Esophagus muscularis mucosa (tissue), 4 donors: Measurements from ENCODE around the gene CDH22. TPM values are rescaled to one million over a fixed set of nuclear protein-coding genes. Genes with fewer than 3 reads are reported as not detected.

Experiments
- DNase-seq: peaks from one replicate; pipeline ENCODE4 v3.0.0-alpha.2; 2017; ENCODE audit errors: extremely low spot score
- H3K27ac ChIP-seq, 4 donors: fragments of 200-600 bp; sonication (generic); replicated peaks in 1 of 4; 1 replicate in 3 of 4; 2 replicates in 1 of 4; pipeline ENCODE4 v1.5.1; 2016 to 2019; ENCODE audit warnings: mild to moderate bottlenecking in 1 of 4
- H3K27me3 ChIP-seq, 4 donors: fragments of 200-600 bp; sonication (generic); one replicate each; pipeline versions ENCODE4 v1.5.1 to v1.6.0; 2016 to 2019
- H3K36me3 ChIP-seq, 4 donors: fragments of 200-600 bp; sonication (generic); one replicate each; pipeline ENCODE4 v1.5.1; 2016 to 2019
- H3K4me1 ChIP-seq, 4 donors: fragments of 200-600 bp; sonication (generic); one replicate each; pipeline ENCODE4 v1.5.1; 2016 to 2019
- H3K4me3 ChIP-seq, 4 donors: fragments of 200-600 bp; sonication (generic); 1 replicate in 2 of 4; 2 replicates in 2 of 4; pipeline ENCODE4 v1.5.1; 2016 to 2019; ENCODE audit warnings: mild to moderate bottlenecking in 4 of 4, moderate library complexity in 1 of 4
- H3K9me3 ChIP-seq, 4 donors: fragments of 200-600 bp; sonication (generic); 1 replicate in 3 of 4; 2 replicates in 1 of 4; pipeline ENCODE4 v1.5.1; 2016 to 2019
- EP300 ChIP-seq: sonication (generic); formaldehyde crosslinking; IDR thresholded peaks from one replicate; pipeline ENCODE4 v1.6.1; 2017; ENCODE audit warnings: antibody characterized with exemption
- POLR2A ChIP-seq: fragments of 450-650 bp; IDR thresholded peaks from one replicate; pipeline ENCODE4 v1.6.1; 2017; ENCODE audit warnings: antibody characterized with exemption, moderate library complexity, mild to moderate bottlenecking, low read depth
- POLR2AphosphoS5 ChIP-seq, 2 donors: sonication (generic); formaldehyde crosslinking; IDR thresholded peaks; one replicate each; pipeline ENCODE4 v1.6.1; 2017; ENCODE audit warnings: antibody characterized with exemption in 2 of 2
- WGBS: methylation state at CpG from one replicate; pipeline ENCODE4 v1.1.5; 2018; 5-methylcytosine and 5-hydroxymethylcytosine counted together
- intact Hi-C: fragments of 100-400 bp; cut with DNase I; formaldehyde crosslinking; loops from one replicate; pipeline ENCODE4 v1.15.1; 2023
- total RNA-seq, 4 donors: library from RNA; depleted of rRNA; stranded (reverse); fragments of >200 nt; gene quantifications; one replicate each; pipeline versions ENCODE4 v1.1.0 to v1.2.1, GENCODE V29; 2016
- TF ChIP-seq, protein P1 (sequence below), 3 experiments: fragments of 200-600 bp in 2 of 3; fragments of 450-650 bp in 1 of 3; sonication (generic) in 2 of 3; IDR thresholded peaks; one replicate each; pipeline ENCODE4 v1.5.1; 2017 to 2019; ENCODE audit warnings: antibody characterized with exemption in 3 of 3, mild to moderate bottlenecking in 2 of 3, moderate library complexity in 1 of 3

CDH22 gene
- total RNA-seq, 4 donors from 2014 or later = 0.17 to 0.69 (median 0.42) TPM; not detected in 1

- intact Hi-C loops = no loop called here
These were observed 73.2 kb downstream of the CDH22 start for GRCh38 chr20:46235077-46235476.

DNA sequence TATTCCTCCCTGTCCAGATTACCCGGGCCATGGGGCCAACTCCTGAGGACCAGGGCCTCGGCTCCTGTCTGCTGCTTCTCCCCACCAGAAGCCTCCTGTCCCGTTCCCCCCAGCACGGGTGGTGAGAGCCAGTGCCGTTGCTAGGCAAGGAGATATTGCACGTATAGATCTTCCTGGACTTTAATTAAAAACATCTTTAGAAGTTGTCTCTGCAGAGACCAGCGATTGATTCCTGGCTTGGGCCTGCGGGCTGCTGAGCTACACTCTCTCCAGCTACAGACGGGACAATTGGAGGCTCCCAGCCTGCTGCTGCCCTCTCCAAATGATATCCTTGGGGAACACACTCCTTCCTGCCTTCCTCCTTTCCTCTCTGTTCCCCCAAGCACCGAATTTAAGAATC is 74.6 kb downstream of the CDH22 start:
- TF ChIP-seq POLR2A (no peak), EP300 (no peak), POLR2AphosphoS5 (IDR thresholded peaks at IDR 0.05) (no peak)
- TF ChIP-seq, protein P1, sequence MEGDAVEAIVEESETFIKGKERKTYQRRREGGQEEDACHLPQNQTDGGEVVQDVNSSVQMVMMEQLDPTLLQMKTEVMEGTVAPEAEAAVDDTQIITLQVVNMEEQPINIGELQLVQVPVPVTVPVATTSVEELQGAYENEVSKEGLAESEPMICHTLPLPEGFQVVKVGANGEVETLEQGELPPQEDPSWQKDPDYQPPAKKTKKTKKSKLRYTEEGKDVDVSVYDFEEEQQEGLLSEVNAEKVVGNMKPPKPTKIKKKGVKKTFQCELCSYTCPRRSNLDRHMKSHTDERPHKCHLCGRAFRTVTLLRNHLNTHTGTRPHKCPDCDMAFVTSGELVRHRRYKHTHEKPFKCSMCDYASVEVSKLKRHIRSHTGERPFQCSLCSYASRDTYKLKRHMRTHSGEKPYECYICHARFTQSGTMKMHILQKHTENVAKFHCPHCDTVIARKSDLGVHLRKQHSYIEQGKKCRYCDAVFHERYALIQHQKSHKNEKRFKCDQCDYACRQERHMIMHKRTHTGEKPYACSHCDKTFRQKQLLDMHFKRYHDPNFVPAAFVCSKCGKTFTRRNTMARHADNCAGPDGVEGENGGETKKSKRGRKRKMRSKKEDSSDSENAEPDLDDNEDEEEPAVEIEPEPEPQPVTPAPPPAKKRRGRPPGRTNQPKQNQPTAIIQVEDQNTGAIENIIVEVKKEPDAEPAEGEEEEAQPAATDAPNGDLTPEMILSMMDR (IDR thresholded peaks at IDR 0.05) = no peak
- intact Hi-C loops = no loop called here
- no peak overlapping the region for H3K4me3 ChIP-seq
- H3K9me3 ChIP-seq = no peaks in the 10 kb centered on the region
- H3K36me3 ChIP-seq = no peaks in the 10 kb centered on the region
- WGBS = 68% methylated on average over 10 of the region's 10 CpGs
- no peaks in the 10 kb centered on the region for H3K4me1 ChIP-seq
- no peak overlapping the region for H3K27ac ChIP-seq
- DNase-seq = no peak
- H3K27me3 ChIP-seq = peaks cover 0 to 74% (median 2%) of the 10 kb centered on the region in 4 donors

More at GRCh38 chr20:46235077-46235476, 73.2 kb downstream of the CDH22 start:
- no peak overlapping the region for H3K27ac ChIP-seq
- peaks cover 0 to 74% (median 0%) of the 10 kb centered on the region in 4 donors for H3K27me3 ChIP-seq
- H3K9me3 ChIP-seq = no peaks in the 10 kb centered on the region
- H3K4me3 ChIP-seq = no peak overlapping the region
- no peak for DNase-seq
- TF ChIP-seq POLR2AphosphoS5 (IDR thresholded peaks at IDR 0.05) = no peak
- no peak for TF ChIP-seq EP300
- TF ChIP-seq POLR2A = no peak
- TF ChIP-seq, protein P1 (IDR thresholded peaks at IDR 0.05) = no peak
- no peaks in the 10 kb centered on the region for H3K4me1 ChIP-seq
- no peaks in the 10 kb centered on the region for H3K36me3 ChIP-seq

DNA sequence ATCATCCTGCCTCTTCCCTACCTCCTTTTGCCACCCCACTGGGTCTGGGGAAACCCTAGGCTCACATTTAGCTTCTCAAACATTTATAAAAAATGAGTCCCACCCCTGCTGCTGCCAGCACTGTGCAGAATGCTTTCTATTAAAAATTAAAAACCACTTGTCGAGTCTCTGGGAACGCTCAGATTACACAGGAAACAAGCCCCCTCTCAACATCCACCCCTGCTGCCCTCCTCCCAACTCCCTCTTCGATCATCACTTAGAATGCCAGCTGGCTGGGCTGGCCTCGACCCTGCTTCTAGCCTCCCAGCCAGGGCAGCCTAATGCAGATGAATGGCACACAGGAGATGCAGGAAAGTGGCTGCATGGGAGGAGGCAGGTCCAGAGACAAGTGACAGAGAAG is 75.8 kb downstream of the CDH22 start:
- Histone ChIP-seq H3K27me3 (peaks cover 0 to 74% (median 3%) of the 10 kb centered on the region in 4 donors), H3K9me3 (no peaks in the 10 kb centered on the region), H3K27ac (no peak overlapping the region), H3K4me1 (no peaks in the 10 kb centered on the region), H3K36me3 (no peaks in the 10 kb centered on the region), H3K4me3 (no peak overlapping the region)
- no peak for DNase-seq
- intact Hi-C loops = no loop called here
- WGBS = 13% methylated on average over 4 of the region's 4 CpGs
- TF ChIP-seq, protein P1 (IDR thresholded peaks at IDR 0.05) = no peak
- no peak for TF ChIP-seq POLR2A
- TF ChIP-seq EP300 = no peak
- no peak for TF ChIP-seq POLR2AphosphoS5 (IDR thresholded peaks at IDR 0.05)

- Histone ChIP-seq H3K4me1 (no peaks in the 10 kb centered on the region), H3K9me3 (no peaks in the 10 kb centered on the region), H3K4me3 (no peak overlapping the region), H3K27me3 (peaks cover 0 to 81% (median 9%) of the 10 kb centered on the region in 4 donors), H3K27ac (no peak overlapping the region), H3K36me3 (no peaks in the 10 kb centered on the region)
- intact Hi-C loops = no loop called here
- TF ChIP-seq, protein P1 (IDR thresholded peaks at IDR 0.05) = no peak
- no peak for TF ChIP-seq EP300
- TF ChIP-seq POLR2A = no peak
- no peak for TF ChIP-seq POLR2AphosphoS5 (IDR thresholded peaks at IDR 0.05)
- no peak for DNase-seq
- 4% methylated on average over 4 of the region's 4 CpGs for WGBS
These were observed 77.5 kb downstream of the CDH22 start for GRCh38 chr20:46230801-46231282.

- intact Hi-C loops = no loop called here
- Histone ChIP-seq H3K4me1 (no peaks in the 10 kb centered on the region), H3K27ac (no peak overlapping the region), H3K27me3 (peaks cover 0 to 78% (median 9%) of the 10 kb centered on the region in 4 donors), H3K9me3 (no peaks in the 10 kb centered on the region), H3K4me3 (no peak overlapping the region), H3K36me3 (no peaks in the 10 kb centered on the region)
- TF ChIP-seq POLR2AphosphoS5 (IDR thresholded peaks at IDR 0.05) = no peak
- no peak for TF ChIP-seq POLR2A
- no peak for TF ChIP-seq EP300
- TF ChIP-seq, protein P1 (IDR thresholded peaks at IDR 0.05) = no peak
- DNase-seq = no peak
- 76% methylated on average over 5 of the region's 5 CpGs for WGBS
These were observed 78.2 kb downstream of the CDH22 start for GRCh38 chr20:46230106-46230491.
